ENCODE measurements around the gene MAN1B1. TPM values are rescaled to one million over a fixed set of nuclear protein-coding genes. Genes with fewer than 3 reads are reported as not detected.
A peak's percentile ranks its signal among the peaks of the same experiment; 100 is the strongest.

MAN1B1 gene
- total RNA-seq, 1 donor from 2014 or later, result 24.6 TPM

- H3K9me3 ChIP-seq (ENCODE audit: low read depth), result no peaks in the 10 kb centered on the region
- H3K27ac ChIP-seq, result no peak overlapping the region
- H3K27me3 ChIP-seq, result peaks cover 94% of the 10 kb centered on the region
- no peaks in the 10 kb centered on the region for H3K79me2 ChIP-seq (ENCODE audit: low read depth)
- Mint-ChIP-seq H3K27ac (no peak overlapping the region), H3K36me3 (no peaks in the 10 kb centered on the region), H3K9me3 (no peaks in the 10 kb centered on the region), H3K4me3 (no peak overlapping the region), H3K27me3 (ENCODE audit: insufficient read depth, low read depth) (peaks cover 43% of the 10 kb centered on the region), H3K4me1 (peaks cover 2% of the 10 kb centered on the region)
- no peak overlapping the region for H3K4me3 ChIP-seq
- H3K4me2 ChIP-seq, result no peak overlapping the region
- DNase-seq (ENCODE audit: low spot score), result peak; percentile 86
- H3K36me3 ChIP-seq, result no peaks in the 10 kb centered on the region
- H3K4me1 ChIP-seq, result peaks cover 11% of the 10 kb centered on the region
- TF ChIP-seq EZH2 (IDR thresholded peaks at IDR 0.05) (peak; percentile 66), CTCF (IDR thresholded peaks at IDR 0.05) (peak; percentile 60), EZH2phosphoT487 (IDR thresholded peaks at IDR 0.05) (no peak)
- peaks cover 16% of the 10 kb centered on the region for H3F3A ChIP-seq (ENCODE audit: low read depth)
- peaks cover 60% of the 10 kb centered on the region for H4K20me1 ChIP-seq (ENCODE audit: low read depth)
- no peak overlapping the region for H3K9ac ChIP-seq
- H2AFZ ChIP-seq (replicated peaks), result no peak overlapping the region
Measured at GRCh38 chr9:137049544-137050449, 37.0 kb upstream of the MAN1B1 start.

GRCh38 chr9:137050570-137050969 lies 36.2 kb upstream of the MAN1B1 start:
- H3K4me1 ChIP-seq, result peaks cover 12% of the 10 kb centered on the region
- no peak for DNase-seq (ENCODE audit: low spot score)
- peaks cover 1% of the 10 kb centered on the region for H3K4me1 Mint-ChIP-seq
- no peak overlapping the region for H3K27ac ChIP-seq
- no peak overlapping the region for H2AFZ ChIP-seq (replicated peaks)
- no peak overlapping the region for H3K4me3 ChIP-seq
- no peaks in the 10 kb centered on the region for H3K36me3 ChIP-seq
- peaks cover 41% of the 10 kb centered on the region for H3K27me3 Mint-ChIP-seq (ENCODE audit: insufficient read depth, low read depth)
- H3K4me3 Mint-ChIP-seq, result no peak overlapping the region
- no peak for TF ChIP-seq EZH2phosphoT487 (IDR thresholded peaks at IDR 0.05)
- H3K9me3 Mint-ChIP-seq, result no peaks in the 10 kb centered on the region
- no peaks in the 10 kb centered on the region for H3K36me3 Mint-ChIP-seq
- peaks cover 21% of the 10 kb centered on the region for H3F3A ChIP-seq (ENCODE audit: low read depth)
- no peak overlapping the region for H3K4me2 ChIP-seq
- peaks cover 58% of the 10 kb centered on the region for H4K20me1 ChIP-seq (ENCODE audit: low read depth)
- no peak overlapping the region for H3K9ac ChIP-seq
- H3K9me3 ChIP-seq (ENCODE audit: low read depth), result no peaks in the 10 kb centered on the region
- H3K27me3 ChIP-seq, result peaks cover 94% of the 10 kb centered on the region
- no peaks in the 10 kb centered on the region for H3K79me2 ChIP-seq (ENCODE audit: low read depth)
- no peak overlapping the region for H3K27ac Mint-ChIP-seq

GRCh38 chr9:137051145-137051724 lies 35.5 kb upstream of the MAN1B1 start:
- Histone ChIP-seq H3K27ac (no peak overlapping the region), H3K36me3 (no peaks in the 10 kb centered on the region), H3F3A (ENCODE audit: low read depth) (peaks cover 27% of the 10 kb centered on the region), H3K9ac (no peak overlapping the region), H3K27me3 (peaks cover 97% of the 10 kb centered on the region), H3K4me2 (no peak overlapping the region), H3K9me3 (ENCODE audit: low read depth) (no peaks in the 10 kb centered on the region), H2AFZ (replicated peaks) (no peak overlapping the region), H3K4me3 (no peak overlapping the region), H4K20me1 (ENCODE audit: low read depth) (peaks cover 58% of the 10 kb centered on the region), H3K79me2 (ENCODE audit: low read depth) (no peaks in the 10 kb centered on the region), H3K4me1 (peaks cover 17% of the 10 kb centered on the region)
- no peak for DNase-seq (ENCODE audit: low spot score)
- no peak for TF ChIP-seq EZH2 (IDR thresholded peaks at IDR 0.05)
- TF ChIP-seq CTCF (IDR thresholded peaks at IDR 0.05), result no peak
- TF ChIP-seq EZH2phosphoT487 (IDR thresholded peaks at IDR 0.05), result no peak
- Mint-ChIP-seq H3K4me1 (peaks cover 3% of the 10 kb centered on the region), H3K36me3 (no peaks in the 10 kb centered on the region), H3K4me3 (no peak overlapping the region), H3K27me3 (ENCODE audit: insufficient read depth, low read depth) (peaks cover 43% of the 10 kb centered on the region), H3K9me3 (no peaks in the 10 kb centered on the region), H3K27ac (no peak overlapping the region)
